HepG2 (cell line): Measurements from ENCODE around the gene SHBG. TPM values are rescaled to one million over a fixed set of nuclear protein-coding genes. Genes with fewer than 3 reads are reported as not detected.
A peak's percentile ranks its signal among the peaks of the same experiment; 100 is the strongest.

Source experiments
- ATAC-seq: fragments of 200-7000 bp; cut with Tn5 transposase; 3 replicates; pipeline ENCODE4 v1.9.1; 2020; ENCODE audit warnings: mild to moderate bottlenecking, moderate library complexity
- BruUV-seq: library from RNA; stranded (reverse); fragments of 400-500 nt; replicated peaks from 2 replicates; lab custom pipeline; 2021; lab: Mats Ljungman, UMichigan
- CTCF ChIA-PET: fragments of 300-600 bp; formaldehyde crosslinking; extraction: SDS; loops from one replicate; lab custom pipeline; 2021; ENCODE audit warnings: low total read pairs, inconsistent platforms, low intra/inter-chr PET ratio; lab: Yijun Ruan, JAX
- POLR2A ChIA-PET: fragments of 350-600 bp; sonication (Branson Sonifier 250); formaldehyde crosslinking; loops from one replicate; lab custom pipeline; 2020; ENCODE audit warnings: antibody characterized with exemption, inconsistent platforms; lab: Yijun Ruan, JAX
- DNase-seq: peaks from one replicate; pipeline ENCODE4 v3.0.0-alpha.2; 2015; ENCODE audit warnings: low spot score
- FAIRE-seq: peaks from 3 replicates; lab custom pipeline; 2011; peaks lifted over from hg19 to GRCh38; lab: Jason Lieb, UNC
- H2AFZ ChIP-seq: one replicate; pipeline ENCODE4 v1.6.1; 2011; ENCODE audit warnings: low read length, inconsistent platforms
- H3K27ac ChIP-seq: fragments of 300-600 bp; 3 replicates; pipeline ENCODE4 v1.8.0; 2011; ENCODE audit warnings: mixed run types, mild to moderate bottlenecking, mixed read lengths, low read length, inconsistent platforms; ENCODE audit not compliant: insufficient read depth; ENCODE audit errors: extremely low read length
- H3K27me3 ChIP-seq, 2 experiments: fragments of 200-600 bp in 1 of 2; 2 replicates in 1 of 2; 3 replicates in 1 of 2; pipeline versions ENCODE4 v1.6.0 to v1.8.0; 2011; ENCODE audit warnings: low read length in 2 of 2, mild to moderate bottlenecking in 2 of 2, moderate library complexity in 2 of 2, inconsistent platforms in 1 of 2; ENCODE audit not compliant: insufficient read depth in 2 of 2, control insufficient read depth in 1 of 2
- H3K36me3 ChIP-seq, 2 experiments: fragments of 200-600 bp in 1 of 2; replicated peaks in 1 of 2; 2 replicates in 1 of 2; 3 replicates in 1 of 2; pipeline versions ENCODE4 v1.5.1 to v1.8.0; 2011; ENCODE audit warnings: low read length in 2 of 2, inconsistent platforms in 1 of 2; ENCODE audit not compliant: insufficient read depth in 2 of 2, control insufficient read depth in 1 of 2
- H3K4me1 ChIP-seq: 2 replicates; pipeline ENCODE4 v1.5.1; 2012; ENCODE audit warnings: low read length, inconsistent platforms; ENCODE audit not compliant: insufficient read depth
- H3K4me2 ChIP-seq: 2 replicates; pipeline ENCODE4 v1.6.0; 2011; ENCODE audit warnings: low read depth, low read length, inconsistent platforms
- H3K4me3 ChIP-seq, 3 experiments: fragments of 200-600 bp in 1 of 3; sonication (generic), shearing (Covaris generic) in 1 of 3; replicated peaks in 1 of 3; 2 replicates each; pipeline ENCODE4 v1.5.1; 2011 to 2016; ENCODE audit warnings: low read length in 3 of 3, inconsistent platforms in 2 of 3, low read depth in 2 of 3, mild to moderate bottlenecking in 2 of 3, control low read depth in 1 of 3, mixed read lengths in 1 of 3; ENCODE audit not compliant: insufficient read depth in 1 of 3
- H3K79me2 ChIP-seq: one replicate; pipeline ENCODE4 v1.6.1; 2011; ENCODE audit warnings: low read length, inconsistent platforms; ENCODE audit not compliant: insufficient read depth
- H3K9ac ChIP-seq: 2 replicates; pipeline ENCODE4 v1.6.0; 2011; ENCODE audit warnings: mild to moderate bottlenecking, low read depth, low read length, inconsistent platforms; ENCODE audit not compliant: insufficient read depth
- H3K9me3 ChIP-seq: 2 replicates; pipeline ENCODE4 v1.5.1; 2012; ENCODE audit warnings: mild to moderate bottlenecking, low read length
- H4K20me1 ChIP-seq: 2 replicates; pipeline ENCODE4 v1.6.0; 2011; ENCODE audit warnings: inconsistent platforms, mild to moderate bottlenecking, low read length, moderate library complexity; ENCODE audit not compliant: insufficient read depth
- AGO2 ChIP-seq: fragments of 200-400 bp; formaldehyde crosslinking; optimal IDR thresholded peaks from 2 replicates; pipeline ENCODE3; 2017; ENCODE audit warnings: mild to moderate bottlenecking, low read depth, low read length, moderate library complexity
- FOSL1 ChIP-seq: sonication (generic); formaldehyde crosslinking; IDR thresholded peaks from 2 replicates; pipeline ENCODE4 v1.9.0; 2021; ENCODE audit warnings: missing genetic modification reagents, borderline replicate concordance
- FOXA1 ChIP-seq, 2 experiments: fragments of 450-650 bp in 1 of 2; sonication (generic) in 1 of 2; formaldehyde crosslinking in 1 of 2; IDR thresholded peaks; 2 replicates each; pipeline versions ENCODE4 v1.4.0 to v1.6.1; 2016 to 2020; ENCODE audit warnings: missing genetic modification reagents in 1 of 2
- HIVEP1 ChIP-seq: sonication (generic); formaldehyde crosslinking; IDR thresholded peaks from 2 replicates; pipeline ENCODE4 v1.4.0; 2020; ENCODE audit warnings: mild to moderate bottlenecking, missing genetic modification reagents
- IRF9 ChIP-seq: sonication (generic); formaldehyde crosslinking; IDR thresholded peaks from 2 replicates; pipeline ENCODE4 v1.8.0; 2022; ENCODE audit warnings: missing genetic modification reagents, mild to moderate bottlenecking, borderline replicate concordance
- KDM3A ChIP-seq: IDR thresholded peaks from 2 replicates; pipeline ENCODE4 v1.6.1; 2018; ENCODE audit warnings: low read depth, missing compliant biosample characterization
- KLF16 ChIP-seq, 2 experiments: sonication (generic) in 1 of 2; formaldehyde crosslinking in 1 of 2; IDR thresholded peaks; 2 replicates each; pipeline versions ENCODE4 v1.6.1 to v1.8.0; 2016 to 2023; ENCODE audit warnings: missing genetic modification reagents in 2 of 2, missing compliant biosample characterization in 1 of 2
- MXD1 ChIP-seq: sonication (generic); formaldehyde crosslinking; IDR thresholded peaks from 2 replicates; pipeline ENCODE4 v1.4.0; 2020; ENCODE audit warnings: mild to moderate bottlenecking, missing genetic modification reagents
- NONO ChIP-seq, 2 experiments: fragments of 450-650 bp in 1 of 2; sonication (generic) in 1 of 2; formaldehyde crosslinking in 1 of 2; IDR thresholded peaks in 1 of 2; conservative IDR thresholded peaks in 1 of 2; 2 replicates each; pipeline versions ENCODE4 v1.6.1 to v1.8.0; 2017 to 2022; ENCODE audit warnings: mild to moderate bottlenecking in 1 of 2, missing genetic modification reagents in 1 of 2, moderate library complexity in 1 of 2
- POGK ChIP-seq: sonication (generic); formaldehyde crosslinking; conservative IDR thresholded peaks from 2 replicates; pipeline ENCODE4 v1.8.0; 2022; ENCODE audit warnings: mild to moderate bottlenecking, moderate library complexity, missing genetic modification reagents
- POLR2A ChIP-seq, 2 experiments: IDR thresholded peaks; 2 replicates each; pipeline ENCODE4 v1.6.1; 2011; ENCODE audit warnings: low read depth in 2 of 2, low read length in 2 of 2, mild to moderate bottlenecking in 1 of 2, moderate library complexity in 1 of 2; ENCODE audit not compliant: insufficient read depth in 1 of 2
- RBFOX2 ChIP-seq: fragments of 200-400 bp; formaldehyde crosslinking; IDR thresholded peaks from 2 replicates; pipeline ENCODE4 v1.6.1; 2017; ENCODE audit warnings: low read depth, mild to moderate bottlenecking, low read length
- STAT5B ChIP-seq: sonication (generic); formaldehyde crosslinking; IDR thresholded peaks from 2 replicates; pipeline ENCODE4 v1.4.0; 2020; ENCODE audit warnings: missing genetic modification reagents
- ZNF232 ChIP-seq: sonication (generic); formaldehyde crosslinking; IDR thresholded peaks from 2 replicates; pipeline ENCODE4 v1.4.0; 2020; ENCODE audit warnings: missing genetic modification reagents, borderline replicate concordance
- ZNF850 ChIP-seq: sonication (generic); formaldehyde crosslinking; conservative IDR thresholded peaks from 2 replicates; pipeline ENCODE4 v1.9.0; 2021; ENCODE audit warnings: mild to moderate bottlenecking, missing genetic modification reagents
- WGBS: methylation state at CpG from one replicate; pipeline ENCODE4 v1.1.6; 2017; ENCODE audit warnings: low lambda C conversion rate; 5-methylcytosine and 5-hydroxymethylcytosine counted together
- in situ Hi-C: cut with HindIII; loops from 2 replicates; pipeline ENCODE4 v1.10.0; 2017; ENCODE audit warnings: low pct_unique_long_range_greater_than_20kb; ENCODE audit not compliant: extremely low pct_ligation_motif_present
- intact Hi-C: fragments of 100-400 bp; cut with micrococcal nuclease; formaldehyde crosslinking; loops from one replicate; pipeline ENCODE4 v1.10.0; 2022; ENCODE audit not compliant: unreplicated experiment
- polyA plus RNA-seq, 8 experiments: library from polyadenylated mRNA; depleted of rRNA in 3 of 8; stranded (reverse) in 7 of 8; unstranded in 1 of 8; fragments of >200 nt; fragmentation: Illumina TruSeq in 4 of 8; extraction: Trizol in 4 of 8; gene quantifications; 2 replicates each; pipeline versions ENCODE4 v1.2.1 to v1.2.3, GENCODE V29; 2011 to 2016; ENCODE audit warnings: low read depth in 4 of 8, missing spikeins in 1 of 8, mixed read lengths in 1 of 8; ENCODE audit not compliant: insufficient read depth in 1 of 8
- total RNA-seq, 5 experiments: library from RNA; depleted of rRNA; stranded (reverse); fragments of >200 nt; fragmentation: Illumina TruSeq; extraction: Trizol; gene quantifications; 2 replicates each; pipeline ENCODE4 v1.2.3, GENCODE V29; 2016; ENCODE audit warnings: low read depth in 1 of 5

Gene SHBG
- total and polyA plus RNA-seq, 2 of the 13 experiments (the other 11 are each of a cell fraction or from before 2014, with no cell fraction given): 4.0 to 6.1 TPM

- TF ChIP-seq IRF9 (CRISPR knock-in tag) (no peak), FOXA1 (IDR thresholded peaks at IDR 0.05) (no peak), FOXA1 (CRISPR knock-in tag; IDR thresholded peaks at IDR 0.05) (no peak)
Observed at GRCh38 chr17:7580604-7581575, 49.0 kb upstream of the SHBG start (continued).

DNA sequence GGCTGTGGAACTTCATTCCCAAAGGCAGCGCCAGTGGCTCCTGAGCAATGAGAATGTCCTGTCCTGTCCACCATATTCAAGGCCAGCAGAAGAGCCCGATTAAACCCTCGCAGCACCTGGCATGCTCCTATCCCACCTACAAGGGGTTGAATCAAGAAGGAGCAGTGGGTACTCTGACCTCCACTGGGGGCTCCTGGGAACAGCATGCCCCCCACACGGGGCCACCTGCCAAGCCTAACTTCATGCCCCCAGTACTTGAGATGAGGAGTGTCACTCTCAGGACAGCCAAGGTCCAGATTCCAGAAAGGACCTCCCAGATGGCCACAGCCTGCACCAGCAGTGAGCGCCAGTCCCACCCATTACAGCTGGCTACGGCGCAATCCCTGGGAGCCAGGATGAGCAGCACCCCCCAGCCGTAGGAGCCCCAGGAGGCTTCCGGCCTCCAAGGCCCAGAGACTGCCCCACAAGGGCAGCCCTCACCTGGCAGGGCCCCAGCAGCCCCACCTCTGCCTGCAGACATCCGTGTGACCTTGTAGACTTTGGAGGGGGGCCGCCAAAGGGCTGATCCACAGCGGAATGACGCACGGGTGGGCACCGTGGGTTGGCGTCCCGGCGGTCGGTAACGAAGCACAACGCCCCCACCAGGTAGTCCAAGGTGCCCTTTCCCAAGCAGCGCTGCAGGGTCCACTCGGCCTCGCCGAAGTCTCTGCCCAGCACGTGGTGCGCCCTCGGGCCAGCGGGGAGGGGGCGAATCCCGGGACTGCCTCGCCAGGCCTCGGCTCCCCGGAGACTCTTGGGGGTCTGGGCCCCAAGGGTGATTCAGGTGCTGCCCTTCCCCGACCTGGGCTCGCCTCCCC lies 47.3 kb upstream of the SHBG start:
- intact Hi-C loops (loop anchor here (1.0 kb wide), 1 partner anchor 32 kb away; the partner anchor contains the start of gene FXR2), in situ Hi-C loops (no loop called here)
- peaks cover 63% of the 10 kb centered on the region for H3K4me1 ChIP-seq
- peak overlapping the region; percentile 96 for H3K27ac ChIP-seq
- H3K36me3 ChIP-seq: peaks cover 5 to 22% of the 10 kb centered on the region in 2 experiments
- WGBS: 96% methylated on average over 11 of the region's 36 CpGs
- ChIA-PET CTCF (no interaction called here), POLR2A (interaction anchor here (1.1 to 4.5 kb wide), 8 partner anchors 8 to 105 kb away, joined by 3 to 89 read pairs (median 11); partner anchors contain the start of genes ATP1B2, SAT2, SLC35G6 and TP53)
- no TSS peak for BruUV-seq
- FAIRE-seq: no peak
- H3K79me2 ChIP-seq: peaks cover 25% of the 10 kb centered on the region
- H4K20me1 ChIP-seq: peaks cover 17% of the 10 kb centered on the region
- no peak for DNase-seq
- no peak overlapping the region for H2AFZ ChIP-seq
- H3K4me2 ChIP-seq: peak overlapping the region; percentile 92
- no peaks in the 10 kb centered on the region; a peak in 1 of 5 replicates for H3K27me3 ChIP-seq
- no peak for ATAC-seq
- H3K9ac ChIP-seq: peak overlapping the region; percentile 97
- no peaks in the 10 kb centered on the region for H3K9me3 ChIP-seq
- H3K4me3 ChIP-seq: peak overlapping the region in 2 of 3 experiments; percentile 77 to 83; a peak in 2 of 6 replicates
- TF ChIP-seq ZNF850 (CRISPR knock-in tag) (0 out of 2 replicates have a peak, but pooled peaks have one; percentile 7), NONO (IDR thresholded peaks at IDR 0.05) (no peak), NONO (CRISPR knock-in tag; conservative IDR thresholded peaks at IDR 0.05) (peak; percentile 34; the same call in 1 of the 2 replicates), ZNF232 (CRISPR knock-in tag) (no peak), POGK (no peak), FOSL1 (CRISPR knock-in tag) (no peak), MXD1 (CRISPR knock-in tag) (0 out of 2 replicates have a peak, but pooled peaks have one; percentile 2), AGO2 (peak; percentile 92), POLR2A (IDR thresholded peaks at IDR 0.05; ENCODE audit: insufficient read depth in 1 of 2, low read depth in 2 of 2, low read length in 2 of 2) (0 out of 4 replicates have a peak, but pooled peaks of 1 of the 2 experiments have one; percentile 28), STAT5B (CRISPR knock-in tag) (no peak), KLF16 (CRISPR knock-in tag; IDR thresholded peaks at IDR 0.05) (no peak), HIVEP1 (0 out of 2 replicates have a peak, but pooled peaks have one; percentile 12), KDM3A (0 out of 2 replicates have a peak, but pooled peaks have one; percentile 4), RBFOX2 (0 out of 2 replicates have a peak, but pooled peaks have one; percentile 24)
